A673 (cell line): ENCODE data around the gene LRRC8D. TPM values are rescaled to one million over a fixed set of nuclear protein-coding genes. Genes with fewer than 3 reads are reported as not detected.
A peak's percentile ranks its signal among the peaks of the same experiment; 100 is the strongest.

Experiments
- BruUV-seq: library from RNA; stranded (reverse); fragments of 400-500 nt; replicated peaks from 2 replicates; lab custom pipeline; 2021; lab: Mats Ljungman, UMichigan
- CTCF ChIA-PET: fragments of 300-600 bp; sonication (Branson Sonifier 250); formaldehyde crosslinking; loops from one replicate; lab custom pipeline; 2022; ENCODE audit warnings: antibody characterized with exemption; lab: Charles Lee
- POLR2A ChIA-PET: fragments of 300-600 bp; sonication (Branson Sonifier 250); formaldehyde crosslinking; loops from one replicate; lab custom pipeline; 2022; ENCODE audit warnings: antibody characterized with exemption; ENCODE audit not compliant: low non-redundant PET; lab: Charles Lee
- DNase-seq: peaks from one replicate; pipeline ENCODE4 v3.0.0-alpha.2; 2015; ENCODE audit warnings: low spot score
- H3K27ac ChIP-seq: fragments of 200-600 bp; sonication (generic); 2 replicates; pipeline ENCODE4 v1.5.1; 2016; ENCODE audit warnings: mixed run types, low read depth, mild to moderate bottlenecking, mixed read lengths, antibody characterized with exemption, low read length; ENCODE audit not compliant: poor library complexity, severe bottlenecking
- H3K27me3 ChIP-seq: fragments of 200-600 bp; sonication (generic); replicated peaks from 2 replicates; pipeline ENCODE4 v1.6.1; 2017; ENCODE audit warnings: mixed run types, low read depth, mild to moderate bottlenecking, mixed read lengths, antibody characterized with exemption, low read length; ENCODE audit not compliant: insufficient read depth, poor library complexity
- H3K36me3 ChIP-seq: fragments of 200-600 bp; sonication (generic); 2 replicates; pipeline ENCODE4 v1.6.1; 2016; ENCODE audit warnings: mixed run types, mild to moderate bottlenecking, mixed read lengths, antibody characterized with exemption, low read length; ENCODE audit not compliant: insufficient read depth, poor library complexity, severe bottlenecking
- H3K4me1 ChIP-seq: fragments of 200-600 bp; sonication (generic); 2 replicates; pipeline ENCODE4 v1.6.1; 2017; ENCODE audit warnings: mixed run types, mild to moderate bottlenecking, mixed read lengths, antibody characterized with exemption, low read length; ENCODE audit not compliant: insufficient read depth, poor library complexity, severe bottlenecking
- H3K4me3 ChIP-seq: fragments of 200-600 bp; sonication (generic); 2 replicates; pipeline ENCODE4 v1.5.1; 2016; ENCODE audit warnings: low read depth, mixed run types, mild to moderate bottlenecking, mixed read lengths, low read length; ENCODE audit not compliant: poor library complexity, severe bottlenecking
- H3K9me3 ChIP-seq: fragments of 200-600 bp; sonication (generic); 2 replicates; pipeline ENCODE4 v1.6.1; 2016; ENCODE audit warnings: mixed run types, low read depth, mild to moderate bottlenecking, mixed read lengths, antibody characterized with exemption, low read length; ENCODE audit not compliant: poor library complexity, severe bottlenecking
- CTCF ChIP-seq: fragments of 300-800, 200-600 bp; sonication (generic); conservative IDR thresholded peaks from 2 replicates; pipeline ENCODE4 v1.5.1; 2017; ENCODE audit warnings: low read depth, mild to moderate bottlenecking, antibody characterized with exemption, low read length, moderate library complexity, mixed read lengths
- EZH2 ChIP-seq: fragments of 200-600 bp; sonication (generic); IDR thresholded peaks from 2 replicates; pipeline ENCODE4 v1.6.1; 2017; ENCODE audit warnings: borderline replicate concordance, low read depth, mild to moderate bottlenecking, mixed read lengths, antibody characterized with exemption, low read length; ENCODE audit not compliant: poor library complexity, severe bottlenecking
- intact Hi-C: fragments of 100-400 bp; cut with micrococcal nuclease; formaldehyde crosslinking; loops from one replicate; pipeline ENCODE4 v1.10.0; 2022; ENCODE audit not compliant: unreplicated experiment
- total RNA-seq: library from RNA; stranded (reverse); gene quantifications from 2 replicates; pipeline ENCODE4 v1.2.3, GENCODE V29; 2021

The LRRC8D gene
- total RNA-seq, 1 experiment from 2014 or later = 59.4 TPM

- CTCF ChIA-PET = no interaction called here
- POLR2A ChIA-PET = no interaction called here
These were observed 41.5 kb upstream of the LRRC8D start for GRCh38 chr1:89779151-89779940.

GRCh38 chr1:89780721-89781120 is 40.1 kb upstream of the LRRC8D start:
- H3K27me3 ChIP-seq = no peaks in the 10 kb centered on the region
- H3K27ac ChIP-seq = no peak overlapping the region
- no peaks in the 10 kb centered on the region for H3K9me3 ChIP-seq
- TF ChIP-seq CTCF (peak; percentile 67), EZH2 (no peak)
- peaks cover 3% of the 10 kb centered on the region for H3K4me1 ChIP-seq
- ChIA-PET CTCF (interaction anchor here (0.7 kb wide), 1 partner anchor 107 kb away, joined by 5 read pairs; no protein-coding TSS in a partner anchor), POLR2A (no interaction called here)
- peak; percentile 75 for DNase-seq
- H3K4me3 ChIP-seq = no peak overlapping the region
- no TSS peak for BruUV-seq
- intact Hi-C loops = loop anchor here (1.0 kb wide), 1 partner anchor 207 kb away; no protein-coding TSS in a partner anchor
- H3K36me3 ChIP-seq = no peaks in the 10 kb centered on the region

More at GRCh38 chr1:89779151-89779940, 41.5 kb upstream of the LRRC8D start:
- H3K36me3 ChIP-seq = no peaks in the 10 kb centered on the region
- no peak for TF ChIP-seq CTCF
- TF ChIP-seq EZH2 = no peak
- H3K27me3 ChIP-seq = no peaks in the 10 kb centered on the region
- DNase-seq = no peak
- no peak overlapping the region for H3K4me3 ChIP-seq
- H3K9me3 ChIP-seq = no peaks in the 10 kb centered on the region
- BruUV-seq = no TSS peak
- peaks cover 3% of the 10 kb centered on the region for H3K4me1 ChIP-seq
- no peak overlapping the region for H3K27ac ChIP-seq
- intact Hi-C loops = no loop called here

GRCh38 chr1:89781494-89782126 is 39.2 kb upstream of the LRRC8D start:
- TF ChIP-seq CTCF = no peak
- no peak for TF ChIP-seq EZH2
- ChIA-PET POLR2A (no interaction called here), CTCF (interaction anchor here (0.6 kb wide), 1 partner anchor 344 kb away, joined by 4 read pairs; no protein-coding TSS in a partner anchor)
- Histone ChIP-seq H3K4me1 (peaks cover 3% of the 10 kb centered on the region), H3K27me3 (no peaks in the 10 kb centered on the region), H3K4me3 (no peak overlapping the region), H3K36me3 (no peaks in the 10 kb centered on the region), H3K27ac (no peak overlapping the region), H3K9me3 (no peaks in the 10 kb centered on the region)
- no TSS peak for BruUV-seq
- no peak for DNase-seq
- intact Hi-C loops = no loop called here
